CD1c-positive myeloid dendritic cell (primary cell): Measurements from ENCODE around the gene ATP5ME.
"Not testable (repeated sequence)": the region's sequence is repeated elsewhere in the genome, so short reads cannot be mapped to it uniquely, and the experiment has no call there.

ENCODE experiments used
- DNase-seq: peaks from one replicate; pipeline ENCODE4 v3.0.0-alpha.2; 2016; ENCODE audit errors: extremely low spot score

The ATP5ME gene

DNA sequence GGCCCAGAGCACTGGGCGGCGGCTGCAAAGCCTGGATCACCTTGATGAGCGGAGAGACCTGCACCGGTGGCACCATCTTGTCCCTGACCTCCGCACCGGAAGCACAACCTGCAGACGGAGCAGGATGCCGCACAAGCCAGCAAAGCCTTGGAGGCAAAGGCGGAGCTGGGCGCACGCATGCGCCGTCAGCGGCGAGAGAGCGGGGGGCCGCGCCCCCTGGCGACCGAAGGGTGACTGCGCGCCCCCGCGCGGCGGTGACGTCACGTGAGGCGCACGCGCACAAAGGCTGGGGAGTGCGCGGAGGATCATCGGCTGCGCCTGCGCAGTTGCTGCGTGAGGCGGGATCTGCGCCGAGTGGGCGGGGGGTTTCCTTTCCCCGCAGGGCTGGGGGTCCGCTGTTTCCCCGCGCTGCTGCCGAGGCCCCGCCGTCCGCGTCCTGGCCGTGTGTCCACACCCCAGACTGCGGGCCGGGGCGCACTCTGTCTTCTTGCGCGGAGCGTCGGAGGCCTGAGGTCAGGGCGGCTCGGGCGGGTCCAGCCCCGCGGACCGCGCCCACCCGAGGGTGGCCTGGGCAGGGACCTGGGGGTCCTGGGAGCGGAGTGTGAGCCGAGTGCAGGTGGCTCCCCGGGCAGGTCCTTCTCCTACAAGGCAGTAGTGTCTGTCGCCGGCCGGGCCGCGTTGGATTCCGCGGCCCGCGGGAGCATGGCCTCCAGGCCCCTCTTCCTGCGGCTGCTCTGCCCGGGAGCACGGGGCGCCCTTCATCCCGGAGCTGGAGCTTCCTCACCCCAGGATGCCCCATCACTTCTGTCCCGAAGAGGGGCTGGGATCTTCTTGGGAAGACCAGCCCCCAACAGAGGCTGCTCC is at the start of gene ATP5ME, which contains the start of gene MYL5:
ATP5ME (minus strand) TSS at position 105 of the 864 bp plus-strand sequence; CDS start at position 76, 29 bp downstream.
MYL5 (plus strand) TSS at position 371 of the 864 bp plus-strand sequence. CDS start 3,485 bp downstream, outside the sequence.
- DNase-seq, result peak; percentile 99

DNA sequence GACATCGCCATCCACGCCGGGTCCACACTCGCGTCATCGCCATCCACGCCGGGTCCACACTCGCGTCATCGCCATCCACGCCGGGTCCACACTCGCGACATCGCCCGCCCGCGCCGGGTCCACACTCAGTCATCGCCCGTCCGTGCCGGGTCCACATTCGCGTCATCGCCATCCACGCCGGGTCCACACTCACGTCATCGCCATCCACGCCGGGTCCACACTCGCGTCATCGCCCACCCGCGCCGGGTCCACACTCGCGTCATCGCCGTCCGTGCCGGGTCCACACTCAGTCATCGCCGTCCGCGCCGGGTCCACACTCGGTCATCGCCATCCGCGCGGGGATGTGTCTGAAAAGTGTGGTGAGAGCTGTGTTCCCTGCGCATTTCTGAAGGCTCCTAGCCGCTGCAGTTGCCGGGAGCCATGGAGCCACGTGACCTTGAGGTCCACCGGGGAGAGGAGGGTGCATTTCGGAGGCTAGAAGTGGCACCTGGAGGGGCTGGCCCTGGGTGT is 48.8 kb upstream of the ATP5ME start:
- DNase-seq, result no peak

DNA sequence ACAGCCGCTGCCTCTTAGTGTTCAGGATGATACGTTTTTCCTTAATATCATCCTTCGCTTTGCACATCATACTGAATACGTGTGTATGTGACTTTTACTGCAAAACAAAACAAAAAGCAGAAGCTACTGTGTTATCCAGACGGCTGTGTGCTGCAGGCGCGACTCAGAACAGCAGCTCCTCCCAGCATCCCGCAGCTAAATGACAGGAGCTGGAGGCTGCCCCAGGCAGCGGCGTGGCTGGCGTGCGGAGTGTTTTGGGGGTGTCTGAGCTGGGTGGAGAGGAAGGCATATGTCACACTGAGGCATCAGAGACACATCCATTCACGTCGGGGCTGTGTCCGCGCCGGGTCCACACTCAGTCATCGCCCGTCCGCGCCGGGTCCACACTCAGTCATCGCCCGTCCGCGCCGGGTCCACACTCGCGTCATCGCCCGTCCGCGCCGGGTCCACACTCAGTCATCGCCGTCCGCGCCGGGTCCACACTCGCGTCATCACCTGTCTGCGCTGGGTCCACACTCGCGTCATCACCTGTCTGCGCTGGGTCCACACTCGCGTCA is 48.2 kb upstream of the ATP5ME start:
- DNase-seq, result no peak

DNA sequence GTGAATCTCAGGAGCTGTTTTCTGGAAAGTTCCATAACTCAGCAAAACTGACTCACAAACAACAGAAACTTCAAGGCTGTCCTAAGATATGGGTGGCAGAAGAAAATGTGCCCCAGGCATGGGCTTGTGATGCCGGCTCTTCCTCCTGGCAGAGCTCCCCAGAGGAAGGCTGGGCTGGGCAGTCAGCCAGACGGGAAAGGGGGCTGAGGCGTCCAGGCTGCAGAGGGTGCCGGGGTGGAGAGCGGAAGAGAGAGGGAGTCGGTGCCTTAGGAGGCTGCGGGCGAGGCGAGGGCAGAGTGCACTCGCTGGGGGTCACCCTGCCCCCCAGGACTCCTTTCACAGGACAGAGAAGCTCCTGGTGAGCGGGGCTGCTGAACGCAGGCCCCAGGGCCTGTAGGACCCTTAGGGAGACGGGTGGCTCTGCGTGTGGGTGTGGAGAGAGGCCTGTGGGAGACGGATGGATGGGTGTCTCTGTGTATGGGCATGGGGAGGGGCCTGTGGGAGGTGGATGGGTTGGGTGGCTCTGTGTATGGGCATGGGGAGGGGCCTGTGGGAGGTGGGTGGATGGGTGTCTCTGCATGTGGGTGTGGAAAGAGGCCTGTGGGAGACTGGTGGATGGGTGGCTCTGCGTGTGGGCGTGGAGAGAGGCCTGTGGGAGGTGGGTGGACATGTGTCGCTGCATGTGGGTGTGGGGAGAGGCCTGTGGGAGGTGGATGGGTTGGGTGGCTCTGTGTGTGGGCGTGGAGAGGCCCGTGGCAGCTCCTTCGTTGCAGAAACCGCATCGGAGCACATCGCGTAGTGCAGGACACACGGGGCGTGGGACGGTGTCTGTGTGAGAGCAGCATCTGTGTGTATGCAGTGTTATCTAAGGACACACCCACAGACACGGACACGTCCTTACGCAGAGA is 47.4 kb upstream of the ATP5ME start:
- no peak for DNase-seq

DNA sequence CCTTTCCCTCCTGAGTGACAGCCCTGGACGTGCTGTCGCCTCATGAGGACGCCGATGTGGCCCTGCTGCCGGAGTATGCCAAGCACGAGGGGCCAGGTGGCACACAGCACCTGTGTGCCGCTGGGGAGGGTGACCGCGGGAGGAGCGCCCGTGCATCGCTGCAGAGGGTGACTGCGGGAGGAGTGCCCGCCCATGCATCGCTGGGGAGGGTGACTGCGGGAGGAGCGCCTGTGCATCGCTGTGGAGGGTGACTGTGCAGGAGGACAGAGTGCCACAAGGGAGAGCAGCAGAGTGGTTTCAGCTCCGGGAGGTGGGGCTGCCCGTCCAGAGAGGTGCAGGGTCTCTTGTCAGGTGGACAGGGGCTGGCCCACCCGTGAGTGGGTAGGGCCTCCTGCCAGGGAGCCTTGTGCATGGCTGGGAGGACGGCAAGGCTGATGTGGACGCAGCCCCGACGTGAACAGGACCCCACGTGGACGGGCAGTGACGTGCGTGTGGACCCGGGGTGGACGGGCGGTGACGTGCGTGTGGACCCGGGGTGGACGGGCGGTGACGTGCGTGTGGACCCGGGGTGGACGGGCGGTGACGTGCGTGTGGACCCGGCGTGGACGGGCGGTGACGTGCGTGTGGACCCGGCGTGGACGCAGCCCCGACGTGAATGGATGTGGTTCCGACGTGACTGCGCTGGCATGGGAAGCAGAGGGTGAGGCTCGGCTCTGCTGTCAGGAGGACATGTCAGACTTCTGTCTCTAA is 46.2 kb upstream of the ATP5ME start:
- no peak for DNase-seq

GRCh38 chr4:718460-718859 is 44.4 kb upstream of the ATP5ME start:
- no peak for DNase-seq

DNA sequence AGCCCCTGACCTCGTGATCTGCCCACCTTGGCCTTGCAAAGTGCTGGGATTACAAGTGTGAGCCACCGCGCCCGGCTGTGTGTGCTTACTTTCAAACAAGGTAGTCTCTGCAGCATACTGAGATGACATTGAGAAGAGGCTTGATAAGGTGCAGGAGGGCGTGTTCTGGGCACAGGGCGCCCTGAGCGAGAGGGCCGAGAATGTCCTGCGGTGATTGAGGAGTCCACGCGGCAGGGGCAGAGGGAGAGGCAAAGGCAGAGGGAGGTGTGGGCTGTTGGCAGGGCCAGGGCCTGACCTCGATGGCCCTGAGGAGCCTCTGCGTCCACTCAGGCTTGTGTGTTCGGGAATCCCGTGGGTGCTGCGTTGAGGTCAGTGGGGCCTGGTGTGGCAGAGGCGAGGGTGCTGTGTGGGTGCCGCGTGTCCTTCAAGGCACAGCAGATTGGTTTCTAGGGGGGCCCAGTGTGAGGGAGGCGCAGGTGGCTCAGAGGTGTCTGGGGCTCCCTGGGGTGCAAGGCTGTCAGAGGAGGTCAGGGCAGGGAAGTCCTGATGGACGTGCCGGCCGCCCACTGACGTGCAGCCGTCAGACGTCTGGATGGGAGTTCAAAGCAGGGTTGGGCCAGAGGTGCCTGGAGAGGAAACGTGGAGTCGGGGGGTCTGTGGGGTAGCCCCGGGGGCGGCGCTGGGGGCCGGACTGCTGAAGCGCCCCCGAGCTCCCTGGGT is 43.7 kb upstream of the ATP5ME start:
- DNase-seq, result no peak

GRCh38 chr4:714087-714486 is 40.0 kb upstream of the ATP5ME start:
- no peak for DNase-seq

DNA sequence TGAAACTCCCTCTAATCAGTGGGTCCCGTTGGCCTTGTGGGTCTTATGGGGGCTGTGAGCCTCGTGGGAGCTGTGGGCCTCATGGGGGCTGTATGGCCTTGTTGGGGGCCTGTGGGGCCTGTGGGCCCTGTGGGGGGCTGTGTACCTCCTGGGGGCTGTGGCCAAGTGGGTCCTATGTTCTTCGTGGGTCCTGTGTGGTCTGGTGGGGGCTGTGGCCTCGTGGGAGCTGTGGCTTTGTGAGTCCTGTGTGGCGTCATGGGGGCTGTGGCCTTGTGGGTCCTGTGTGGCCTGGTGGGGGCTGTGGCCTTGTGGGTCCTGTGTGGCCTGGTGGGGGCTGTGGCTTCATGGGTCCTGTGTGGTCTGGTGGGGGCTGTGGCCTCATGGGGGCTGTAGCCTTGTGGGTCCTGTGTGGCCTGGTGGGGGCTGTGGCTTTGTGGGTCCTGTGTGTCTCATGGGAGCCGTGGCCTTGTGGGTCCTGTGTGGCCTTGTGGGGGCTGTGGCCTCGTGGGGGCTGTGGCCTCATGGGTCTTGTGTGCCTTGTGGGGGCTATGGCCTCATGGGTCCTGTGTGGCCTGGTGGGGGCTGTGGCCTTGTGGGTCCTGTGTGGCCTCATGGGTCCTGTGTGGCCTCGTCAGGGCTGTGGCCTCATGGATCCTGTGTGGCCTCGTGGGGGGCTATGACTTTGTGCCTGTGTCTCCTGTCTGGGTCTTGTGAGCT is 39.0 kb upstream of the ATP5ME start:
- no peak for DNase-seq

DNA sequence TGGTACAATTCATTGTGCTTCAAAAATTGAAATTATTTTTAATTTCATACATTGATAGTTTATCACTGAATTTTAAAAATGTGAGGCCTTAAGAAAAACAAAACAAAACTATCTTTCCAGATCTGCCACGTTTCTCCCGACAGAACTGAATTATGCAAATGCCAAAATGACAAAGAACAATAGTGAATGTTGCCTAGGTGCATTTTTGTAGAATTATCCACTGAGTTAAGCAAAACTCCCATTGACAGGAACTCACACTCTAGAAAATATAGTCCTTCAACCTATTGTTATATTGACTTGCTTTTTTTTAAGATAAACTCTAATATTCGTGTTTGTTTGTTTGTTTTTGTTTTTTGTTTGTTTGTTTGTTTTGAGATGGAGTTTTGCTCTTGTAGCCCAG is 38.0 kb upstream of the ATP5ME start:
- DNase-seq, result no peak

DNA sequence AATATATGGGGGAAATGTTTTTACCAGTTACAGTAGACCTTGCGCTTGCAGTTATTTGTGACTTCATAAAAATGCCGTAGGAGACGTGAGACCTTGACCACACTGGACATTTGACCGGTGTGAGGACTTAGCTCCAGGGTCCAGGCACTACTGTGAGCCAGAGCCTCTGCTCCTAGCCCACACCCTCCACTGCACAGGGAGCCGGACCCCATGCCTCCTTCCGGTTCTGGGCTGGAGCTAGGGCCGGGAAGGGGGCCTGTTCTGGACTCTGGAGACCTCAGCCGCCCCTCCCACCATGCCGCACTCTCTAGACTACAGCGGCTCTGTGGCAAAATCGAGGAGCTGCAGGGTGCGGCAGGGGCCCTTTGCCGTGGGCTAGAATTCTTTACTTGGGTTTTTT is 36.8 kb upstream of the ATP5ME start:
- no peak for DNase-seq

- no peak for DNase-seq
These were observed 36.0 kb upstream of the ATP5ME start for GRCh38 chr4:710116-710515.

DNA sequence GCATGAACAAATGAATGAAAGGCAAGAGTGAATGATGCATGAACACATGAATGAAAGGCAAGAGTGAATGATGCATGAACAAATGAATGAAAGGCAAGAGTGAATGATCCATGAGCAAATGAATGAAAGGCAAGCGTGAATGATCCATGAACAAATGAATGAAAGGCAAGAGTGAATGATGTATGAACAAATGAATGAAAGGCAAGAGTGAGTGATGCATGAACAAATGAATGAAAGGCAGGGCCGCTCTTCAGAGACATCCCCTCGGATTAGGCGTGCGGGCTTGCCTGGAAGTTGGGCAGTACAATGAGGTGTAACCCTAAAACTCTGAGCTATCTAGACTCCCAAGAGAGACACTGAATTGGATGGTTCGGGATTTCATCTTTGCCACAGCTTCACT is 35.3 kb upstream of the ATP5ME start:
- no peak for DNase-seq

DNA sequence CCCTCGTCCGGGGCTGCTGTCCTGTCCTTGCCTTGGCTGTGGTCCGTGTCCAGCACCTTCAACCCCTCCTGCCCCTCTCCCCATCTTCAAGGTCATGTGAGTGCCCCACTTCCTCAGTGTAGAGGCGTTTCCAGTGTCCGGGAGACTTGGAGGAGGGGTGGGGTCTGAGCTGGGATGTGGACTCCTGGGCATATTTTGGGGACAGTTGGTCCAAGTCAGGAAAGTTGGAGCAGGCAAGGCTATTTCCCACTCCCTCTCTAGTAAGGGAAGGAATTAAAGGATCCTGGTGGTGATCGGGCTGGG is 34.5 kb upstream of the ATP5ME start:
- no peak for DNase-seq

GRCh38 chr4:707929-708630 is 34.0 kb upstream of the ATP5ME start:
- DNase-seq, result no peak

DNA sequence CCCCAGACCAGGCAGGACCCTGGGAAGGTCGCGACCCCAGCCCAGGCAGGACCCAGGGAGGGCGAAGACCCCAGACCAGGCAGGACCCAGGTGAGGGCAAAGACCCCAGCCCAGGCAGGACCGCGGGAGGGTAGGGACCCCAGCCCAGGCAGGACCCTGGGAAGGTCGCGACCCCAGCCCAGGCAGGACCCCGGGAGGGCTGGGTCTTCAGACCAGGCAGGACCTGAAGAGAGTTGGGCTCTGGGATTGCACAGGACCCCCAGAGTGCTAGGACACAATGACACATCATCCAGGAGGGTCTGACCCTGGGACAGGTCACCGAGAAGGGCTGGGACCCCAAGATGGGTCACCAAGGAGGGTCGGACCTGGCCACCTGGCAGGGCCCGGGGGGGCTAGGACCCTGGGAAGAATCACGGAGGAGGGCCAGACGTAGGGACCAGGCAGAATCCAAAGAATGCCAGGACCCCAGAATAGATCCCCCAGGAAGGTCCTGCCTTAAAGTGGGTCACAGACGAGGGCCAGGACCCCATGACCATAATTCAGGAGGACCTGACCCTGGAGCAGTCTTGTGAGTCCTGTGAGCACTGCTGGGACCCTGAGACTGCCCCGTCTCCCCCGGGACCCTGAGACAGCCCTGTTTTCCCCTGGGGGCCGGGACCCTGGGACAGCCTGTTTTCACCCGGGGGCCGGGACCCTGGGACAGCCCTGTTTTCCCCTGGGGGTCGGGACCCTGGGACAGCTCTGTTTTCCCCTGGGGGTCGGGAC is 32.9 kb upstream of the ATP5ME start:
- DNase-seq, result no peak

- DNase-seq, result not testable (repeated sequence)
These were observed 32.1 kb upstream of the ATP5ME start for GRCh38 chr4:706083-706633.

GRCh38 chr4:705278-706082 is 31.4 kb upstream of the ATP5ME start, which contains the start of gene PCGF3:
PCGF3 (plus strand) TSS chr4:705832; CDS start chr4:733681, 27,849 bp downstream.
- peak; percentile 99 for DNase-seq
